Spleen (tissue), 11 donors: ENCODE data around the gene KREMEN1. TPM values are rescaled to one million over a fixed set of nuclear protein-coding genes. Genes with fewer than 3 reads are reported as not detected.

ENCODE experiments used
- DNase-seq: peaks from one replicate; pipeline ENCODE4 v3.0.0-alpha.2; 2020
- H3K27ac ChIP-seq, 8 donors: fragments of 200-600 bp; sonication (generic) in 7 of 8; 1 replicate in 4 of 8; 2 replicates in 4 of 8; pipeline versions ENCODE4 v1.5.0 to v1.8.0; 2016 to 2021; ENCODE audit warnings: inconsistent platforms in 4 of 8, mild to moderate bottlenecking in 4 of 8, moderate library complexity in 1 of 8
- H3K27me3 ChIP-seq, 7 donors: fragments of 200-600 bp; sonication (generic) in 6 of 7; replicated peaks in 1 of 7; 1 replicate in 4 of 7; 2 replicates in 3 of 7; pipeline versions ENCODE4 v1.5.0 to v1.8.0; 2016 to 2021; ENCODE audit warnings: inconsistent platforms in 3 of 7, mild to moderate bottlenecking in 1 of 7
- H3K36me3 ChIP-seq, 6 donors: fragments of 200-600 bp; sonication (generic) in 5 of 6; 1 replicate in 4 of 6; 2 replicates in 2 of 6; pipeline versions ENCODE4 v1.5.0 to v1.8.0; 2016 to 2021; ENCODE audit warnings: inconsistent platforms in 2 of 6
- H3K4me1 ChIP-seq, 6 donors: fragments of 200-600 bp; sonication (generic) in 5 of 6; 1 replicate in 3 of 6; 2 replicates in 3 of 6; pipeline versions ENCODE4 v1.5.0 to v1.8.0; 2016 to 2021; ENCODE audit warnings: inconsistent platforms in 3 of 6
- H3K4me3 ChIP-seq, 8 donors: fragments of 200-600 bp; sonication (generic) in 7 of 8; 1 replicate in 4 of 8; 2 replicates in 4 of 8; pipeline versions ENCODE4 v1.5.0 to v1.8.0; 2016 to 2021; ENCODE audit warnings: inconsistent platforms in 4 of 8, mild to moderate bottlenecking in 4 of 8, moderate library complexity in 2 of 8
- H3K9me3 ChIP-seq, 8 donors: fragments of 200-600 bp; sonication (generic) in 7 of 8; 1 replicate in 4 of 8; 2 replicates in 4 of 8; pipeline versions ENCODE4 v1.5.0 to v1.8.0; 2016 to 2021; ENCODE audit warnings: inconsistent platforms in 4 of 8
- POLR2A ChIP-seq, 3 donors: fragments of 450-650 bp; IDR thresholded peaks; one replicate each; pipeline ENCODE4 v1.5.1; 2017; ENCODE audit warnings: antibody characterized with exemption in 3 of 3, mild to moderate bottlenecking in 1 of 3
- POLR2AphosphoS5 ChIP-seq, 3 donors: sonication (generic); formaldehyde crosslinking; IDR thresholded peaks; one replicate each; pipeline ENCODE4 v1.5.1; 2017; ENCODE audit warnings: antibody characterized with exemption in 3 of 3
- WGBS, 5 donors: extraction: QIAGEN DNeasy Blood & Tissue Kit in 3 of 5; methylation state at CpG; one replicate each; pipeline versions ENCODE4 v1.1.5 to v1.1.7; 2013 to 2018; 5-methylcytosine and 5-hydroxymethylcytosine counted together
- intact Hi-C: fragments of 100-400 bp; cut with DNase I; formaldehyde crosslinking; loops from one replicate; pipeline ENCODE4 v1.15.0; 2023; ENCODE audit warnings: low total_unique reads
- polyA plus RNA-seq, 3 donors: library from polyadenylated mRNA; stranded (reverse); fragments of 200-250 nt; gene quantifications; one replicate each; pipeline ENCODE4 v1.2.1, GENCODE V29; 2013
- total RNA-seq, 7 donors: library from RNA; depleted of rRNA in 3 of 7; stranded (reverse); fragments of >200 nt in 3 of 7; fragmentation: NEBNext Ultra II Directional in 4 of 7; extraction: Animal tissue kit (Norgen Biotek cat#: 25700) in 4 of 7; gene quantifications; one replicate each; pipeline versions ENCODE4 v1.1.0 to v1.2.1, GENCODE V29; 2016 to 2021
- TF ChIP-seq, protein P1 (sequence below), 11 experiments: fragments of 200-600 bp in 7 of 11; fragments of 450-650 bp in 4 of 11; sonication (generic) in 4 of 11; IDR thresholded peaks in 8 of 11; conservative IDR thresholded peaks in 3 of 11; 1 replicate in 7 of 11; 2 replicates in 4 of 11; pipeline versions ENCODE4 v1.4.0 to v1.8.0; 2016 to 2021; ENCODE audit warnings: antibody characterized with exemption in 11 of 11, inconsistent platforms in 4 of 11, mild to moderate bottlenecking in 1 of 11
- donor health status: healthy with polysubstance abuse.
- donor health status: DM: no; HTN: no; CAD: no; lungs with moderate emphysema.
- donor health status: DM: no; HTN: no; CAD: no.
- donor health status: Bipolar disorder and iron deficiency.
- donor health status: healthy.
- donor health status: DM: no; HTN: no; CAD: no.
- donor health status: DM: yes; HTN: yes; CAD: no.

KREMEN1 gene
- total and polyA plus RNA-seq, 10 donors: 1.5 to 41.3 (median 25.1) TPM

- no peak for DNase-seq
- Histone ChIP-seq H3K27ac (no peak overlapping the region), H3K27me3 (peaks cover 0 to 7% (median 0%) of the 10 kb centered on the region in 7 donors), H3K4me1 (peaks cover 0 to 6% (median 0%) of the 10 kb centered on the region in 6 donors), H3K36me3 (peaks cover 0 to 4% (median 0%) of the 10 kb centered on the region in 6 donors), H3K4me3 (no peak overlapping the region), H3K9me3 (no peaks in the 10 kb centered on the region)
- intact Hi-C loops: no loop called here
- TF ChIP-seq POLR2AphosphoS5 (IDR thresholded peaks at IDR 0.05): no peak
- no peak for TF ChIP-seq POLR2A (IDR thresholded peaks at IDR 0.05)
- TF ChIP-seq, protein P1, sequence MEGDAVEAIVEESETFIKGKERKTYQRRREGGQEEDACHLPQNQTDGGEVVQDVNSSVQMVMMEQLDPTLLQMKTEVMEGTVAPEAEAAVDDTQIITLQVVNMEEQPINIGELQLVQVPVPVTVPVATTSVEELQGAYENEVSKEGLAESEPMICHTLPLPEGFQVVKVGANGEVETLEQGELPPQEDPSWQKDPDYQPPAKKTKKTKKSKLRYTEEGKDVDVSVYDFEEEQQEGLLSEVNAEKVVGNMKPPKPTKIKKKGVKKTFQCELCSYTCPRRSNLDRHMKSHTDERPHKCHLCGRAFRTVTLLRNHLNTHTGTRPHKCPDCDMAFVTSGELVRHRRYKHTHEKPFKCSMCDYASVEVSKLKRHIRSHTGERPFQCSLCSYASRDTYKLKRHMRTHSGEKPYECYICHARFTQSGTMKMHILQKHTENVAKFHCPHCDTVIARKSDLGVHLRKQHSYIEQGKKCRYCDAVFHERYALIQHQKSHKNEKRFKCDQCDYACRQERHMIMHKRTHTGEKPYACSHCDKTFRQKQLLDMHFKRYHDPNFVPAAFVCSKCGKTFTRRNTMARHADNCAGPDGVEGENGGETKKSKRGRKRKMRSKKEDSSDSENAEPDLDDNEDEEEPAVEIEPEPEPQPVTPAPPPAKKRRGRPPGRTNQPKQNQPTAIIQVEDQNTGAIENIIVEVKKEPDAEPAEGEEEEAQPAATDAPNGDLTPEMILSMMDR (IDR thresholded peaks at IDR 0.05 in 8 of 11, conservative IDR thresholded peaks at IDR 0.05 in 3 of 11): no peak
- 59 to 83% (median 70%) methylated on average over 4 of the region's 4 CpGs for WGBS, 5 donors
Measured at GRCh38 chr22:29109822-29110221, 37.0 kb downstream of the KREMEN1 start.

- Histone ChIP-seq H3K27ac (no peak overlapping the region), H3K4me1 (no peaks in the 10 kb centered on the region), H3K36me3 (peaks cover 0 to 4% (median 0%) of the 10 kb centered on the region in 6 donors), H3K27me3 (peaks cover 0 to 7% (median 0%) of the 10 kb centered on the region in 7 donors), H3K4me3 (no peak overlapping the region), H3K9me3 (no peaks in the 10 kb centered on the region)
- no peak for TF ChIP-seq POLR2AphosphoS5 (IDR thresholded peaks at IDR 0.05)
- TF ChIP-seq, protein P1 (IDR thresholded peaks at IDR 0.05 in 8 of 11, conservative IDR thresholded peaks at IDR 0.05 in 3 of 11): no peak
- no peak for TF ChIP-seq POLR2A (IDR thresholded peaks at IDR 0.05)
- intact Hi-C loops: no loop called here
- WGBS, 5 donors: 91 to 98% (median 95%) methylated on average over 1 to 3 of the region's 3 CpGs
- DNase-seq: no peak
Measured at GRCh38 chr22:29110946-29111345, 38.1 kb downstream of the KREMEN1 start.

- H3K4me3 ChIP-seq: no peak overlapping the region
- 87 to 95% (median 88%) methylated on average over 3 of the region's 3 CpGs for WGBS, 5 donors
- TF ChIP-seq POLR2A (IDR thresholded peaks at IDR 0.05) (no peak), POLR2AphosphoS5 (IDR thresholded peaks at IDR 0.05) (no peak)
- TF ChIP-seq, protein P1 (IDR thresholded peaks at IDR 0.05 in 8 of 11, conservative IDR thresholded peaks at IDR 0.05 in 3 of 11): no peak
- no peak overlapping the region for H3K27ac ChIP-seq
- peaks cover 0 to 4% (median 0%) of the 10 kb centered on the region in 6 donors for H3K36me3 ChIP-seq
- H3K27me3 ChIP-seq: no peaks in the 10 kb centered on the region
- no peak for DNase-seq
- intact Hi-C loops: no loop called here
- H3K4me1 ChIP-seq: no peaks in the 10 kb centered on the region
- no peaks in the 10 kb centered on the region for H3K9me3 ChIP-seq
Measured at GRCh38 chr22:29112121-29112520, 39.3 kb downstream of the KREMEN1 start.

- Histone ChIP-seq H3K36me3 (peaks cover 0 to 4% (median 0%) of the 10 kb centered on the region in 6 donors), H3K4me1 (no peaks in the 10 kb centered on the region), H3K27ac (no peak overlapping the region), H3K4me3 (no peak overlapping the region), H3K27me3 (no peaks in the 10 kb centered on the region), H3K9me3 (no peaks in the 10 kb centered on the region)
- intact Hi-C loops: no loop called here
- no peak for TF ChIP-seq POLR2AphosphoS5 (IDR thresholded peaks at IDR 0.05)
- TF ChIP-seq, protein P1 (IDR thresholded peaks at IDR 0.05 in 8 of 11, conservative IDR thresholded peaks at IDR 0.05 in 3 of 11): no peak
- no peak for TF ChIP-seq POLR2A (IDR thresholded peaks at IDR 0.05)
- no peak for DNase-seq
- WGBS, 5 donors: 73 to 90% (median 85%) methylated on average over 7 of the region's 7 CpGs
Measured at GRCh38 chr22:29112681-29113080, 39.8 kb downstream of the KREMEN1 start.
